GM12801 (cell line): Measurements from ENCODE around the gene FGFR2.

Source experiments
- TF ChIP-seq, protein P1 (sequence below): IDR thresholded peaks from one replicate; pipeline ENCODE4 v1.5.1; 2011; ENCODE audit warnings: control low read depth; ENCODE audit not compliant: insufficient read length; ENCODE audit errors: extremely low read depth

Gene FGFR2

DNA sequence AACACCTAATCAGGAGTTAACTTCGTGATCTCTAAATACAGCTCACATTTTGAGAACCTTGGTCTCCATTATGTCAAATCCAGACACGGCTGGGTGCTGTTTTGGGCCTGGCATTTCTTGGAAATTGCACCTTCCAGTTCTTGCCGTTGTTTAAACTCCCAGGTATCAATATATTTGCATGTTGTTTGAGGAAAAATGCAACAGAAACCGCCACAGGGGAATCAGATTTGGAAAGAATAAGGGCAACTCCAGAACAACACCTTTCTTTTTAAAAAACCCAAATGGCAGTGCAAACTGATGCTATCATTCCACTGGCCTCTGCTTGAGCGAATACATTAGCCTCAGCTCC, 162.0 kb downstream of the FGFR2 start:
- TF ChIP-seq, protein P1, sequence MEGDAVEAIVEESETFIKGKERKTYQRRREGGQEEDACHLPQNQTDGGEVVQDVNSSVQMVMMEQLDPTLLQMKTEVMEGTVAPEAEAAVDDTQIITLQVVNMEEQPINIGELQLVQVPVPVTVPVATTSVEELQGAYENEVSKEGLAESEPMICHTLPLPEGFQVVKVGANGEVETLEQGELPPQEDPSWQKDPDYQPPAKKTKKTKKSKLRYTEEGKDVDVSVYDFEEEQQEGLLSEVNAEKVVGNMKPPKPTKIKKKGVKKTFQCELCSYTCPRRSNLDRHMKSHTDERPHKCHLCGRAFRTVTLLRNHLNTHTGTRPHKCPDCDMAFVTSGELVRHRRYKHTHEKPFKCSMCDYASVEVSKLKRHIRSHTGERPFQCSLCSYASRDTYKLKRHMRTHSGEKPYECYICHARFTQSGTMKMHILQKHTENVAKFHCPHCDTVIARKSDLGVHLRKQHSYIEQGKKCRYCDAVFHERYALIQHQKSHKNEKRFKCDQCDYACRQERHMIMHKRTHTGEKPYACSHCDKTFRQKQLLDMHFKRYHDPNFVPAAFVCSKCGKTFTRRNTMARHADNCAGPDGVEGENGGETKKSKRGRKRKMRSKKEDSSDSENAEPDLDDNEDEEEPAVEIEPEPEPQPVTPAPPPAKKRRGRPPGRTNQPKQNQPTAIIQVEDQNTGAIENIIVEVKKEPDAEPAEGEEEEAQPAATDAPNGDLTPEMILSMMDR, result no peak

GRCh38 chr10:121435099-121435875, 163.0 kb downstream of the FGFR2 start:
- TF ChIP-seq, protein P1, result no peak

GRCh38 chr10:121433965-121434364, 164.3 kb downstream of the FGFR2 start:
- TF ChIP-seq, protein P1, result no peak

DNA sequence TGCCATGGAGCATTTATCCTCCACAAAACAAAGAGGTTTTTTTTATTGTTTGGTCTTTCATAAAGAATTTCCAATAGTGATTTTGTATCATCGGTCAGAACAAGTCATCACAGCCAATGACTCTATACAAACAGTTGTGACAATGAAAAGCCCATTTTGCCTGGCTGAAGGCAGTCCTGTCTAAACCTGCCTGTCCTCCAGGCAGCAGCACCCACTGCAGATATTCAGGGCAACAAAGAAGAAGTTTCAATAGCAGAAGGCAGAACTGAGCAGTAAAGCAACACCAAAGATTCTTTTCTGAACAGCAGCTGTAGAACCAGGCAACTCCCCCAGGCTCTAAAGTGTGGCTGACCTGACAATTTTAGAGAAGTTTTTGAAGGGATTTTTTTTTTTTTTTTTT, 169.4 kb downstream of the FGFR2 start:
- TF ChIP-seq, protein P1, result no peak
